ENCODE measurements around the gene LAT.
"Not testable (repeated sequence)": the region's sequence is repeated elsewhere in the genome, so short reads cannot be mapped to it uniquely, and the experiment has no call there.

The LAT gene

GRCh38 chr16:28999577-28999976 lies 14.7 kb downstream of the LAT start:
- no peak for TF ChIP-seq CTCF (IDR thresholded peaks at IDR 0.05; ENCODE audit: control extremely low read depth, extremely low read depth, low read depth, missing control alignments)
- peak; percentile 1 for DNase-seq (ENCODE audit: extremely low spot score)
- CTCF ChIA-PET, result interaction anchor here (1.1 to 1.7 kb wide), 3 partner anchors 13 to 24 kb away, joined by 3 to 4 read pairs (median 3); no protein-coding TSS in a partner anchor
- POLR2A ChIA-PET, result interaction anchor here (0.6 kb wide), 1 partner anchor 176 kb away, joined by 4 read pairs; no protein-coding TSS in a partner anchor

- POLR2A ChIA-PET, result no interaction called here
- no peak for TF ChIP-seq CTCF (IDR thresholded peaks at IDR 0.05; ENCODE audit: control extremely low read depth, extremely low read depth, low read depth, missing control alignments)
- CTCF ChIA-PET, result interaction anchor here (1.1 to 1.7 kb wide), 3 partner anchors 13 to 24 kb away, joined by 3 to 4 read pairs (median 3); no protein-coding TSS in a partner anchor
- no peak for DNase-seq (ENCODE audit: extremely low spot score)
Observed at GRCh38 chr16:29000019-29000418, 15.2 kb downstream of the LAT start.

- POLR2A ChIA-PET, CTCF ChIA-PET: not testable (repeated sequence)
Observed at GRCh38 chr16:29004496-29005139, 19.8 kb downstream of the LAT start.

GRCh38 chr16:29007730-29008593 lies 23.1 kb downstream of the LAT start:
- no peak for DNase-seq (ENCODE audit: extremely low spot score)
- CTCF ChIA-PET, result no interaction called here
- POLR2A ChIA-PET, result no interaction called here
- TF ChIP-seq CTCF (IDR thresholded peaks at IDR 0.05; ENCODE audit: control extremely low read depth, extremely low read depth, low read depth, missing control alignments), result no peak

More at GRCh38 chr16:29004496-29005139, 19.8 kb downstream of the LAT start:
- DNase-seq (ENCODE audit: extremely low spot score), result not testable (repeated sequence)

- POLR2A ChIA-PET, result no interaction called here
- no peak for DNase-seq (ENCODE audit: extremely low spot score)
- CTCF ChIA-PET, result no interaction called here
- TF ChIP-seq CTCF (IDR thresholded peaks at IDR 0.05; ENCODE audit: control extremely low read depth, extremely low read depth, low read depth, missing control alignments), result no peak
Observed at GRCh38 chr16:29009050-29009837, 24.4 kb downstream of the LAT start.

- CTCF ChIA-PET, result no interaction called here
- no peak for TF ChIP-seq CTCF (IDR thresholded peaks at IDR 0.05; ENCODE audit: control extremely low read depth, extremely low read depth, low read depth, missing control alignments)
- POLR2A ChIA-PET, result no interaction called here
- DNase-seq (ENCODE audit: extremely low spot score), result no peak
Observed at GRCh38 chr16:29009838-29010166, 24.9 kb downstream of the LAT start.

All from GM10248 (cell line).